Measurements from ENCODE around the gene MCF2L. TPM values are rescaled to one million over a fixed set of nuclear protein-coding genes. Genes with fewer than 3 reads are reported as not detected.

MCF2L gene
- total RNA-seq, 1 experiment from 2014 or later = 22.1 TPM

- H3K27ac Mint-ChIP-seq (ENCODE audit: unreplicated experiment) = no peak overlapping the region
- TF ChIP-seq CTCF (IDR thresholded peaks at IDR 0.05; ENCODE audit: insufficient read depth in 1 of 2, low read depth in 1 of 2, low read length in 1 of 2, severe bottlenecking in 1 of 2, unreplicated experiment in 1 of 2) = no peak
- H3K36me3 Mint-ChIP-seq (ENCODE audit: insufficient read depth, unreplicated experiment) = no peaks in the 10 kb centered on the region
- no peak overlapping the region for H3K4me3 Mint-ChIP-seq (ENCODE audit: unreplicated experiment)
- H3K9me3 Mint-ChIP-seq (ENCODE audit: unreplicated experiment) = no peaks in the 10 kb centered on the region
- H3K9me3 ChIP-seq = no peaks in the 10 kb centered on the region
- H3K27me3 ChIP-seq (replicated peaks; ENCODE audit: control insufficient read depth, insufficient read depth, low read length) = no peaks in the 10 kb centered on the region
- ChIA-PET CTCF (no interaction called here), POLR2A (no interaction called here)
- intact Hi-C loops (cut with micrococcal nuclease; ENCODE audit: unreplicated experiment) = no loop called here
- H3K36me3 ChIP-seq (ENCODE audit: control insufficient read depth, insufficient read depth, low read length) = no peaks in the 10 kb centered on the region; the same call in 1 of the 2 replicates
- no peaks in the 10 kb centered on the region for H3K27me3 Mint-ChIP-seq (ENCODE audit: insufficient read depth, unreplicated experiment)
- H3K4me3 ChIP-seq (ENCODE audit: low read depth, low read length) = no peak overlapping the region
- no peak for DNase-seq
- no TSS peak for BruUV-seq (replicated peaks)
- H3K4me1 ChIP-seq = no peaks in the 10 kb centered on the region
- no peaks in the 10 kb centered on the region for H3K4me1 Mint-ChIP-seq (ENCODE audit: low read depth, unreplicated experiment)
Measured at GRCh38 chr13:113146750-113147149, 177.7 kb downstream of the MCF2L start.

GRCh38 chr13:113147206-113147605 is 178.2 kb downstream of the MCF2L start:
- H3K27ac Mint-ChIP-seq (ENCODE audit: unreplicated experiment) = peak overlapping the region; percentile 4
- no peak for DNase-seq
- intact Hi-C loops (cut with micrococcal nuclease; ENCODE audit: unreplicated experiment) = no loop called here
- H3K4me1 ChIP-seq = no peaks in the 10 kb centered on the region
- no peaks in the 10 kb centered on the region for H3K9me3 ChIP-seq
- H3K4me1 Mint-ChIP-seq (ENCODE audit: low read depth, unreplicated experiment) = peaks cover 2% of the 10 kb centered on the region
- no peak overlapping the region for H3K4me3 Mint-ChIP-seq (ENCODE audit: unreplicated experiment)
- BruUV-seq (replicated peaks) = no TSS peak
- ChIA-PET CTCF (no interaction called here), POLR2A (no interaction called here)
- H3K36me3 Mint-ChIP-seq (ENCODE audit: insufficient read depth, unreplicated experiment) = no peaks in the 10 kb centered on the region
- TF ChIP-seq CTCF (IDR thresholded peaks at IDR 0.05; ENCODE audit: insufficient read depth in 1 of 2, low read depth in 1 of 2, low read length in 1 of 2, severe bottlenecking in 1 of 2, unreplicated experiment in 1 of 2) = no peak
- no peaks in the 10 kb centered on the region for H3K27me3 Mint-ChIP-seq (ENCODE audit: insufficient read depth, unreplicated experiment)
- no peaks in the 10 kb centered on the region for H3K9me3 Mint-ChIP-seq (ENCODE audit: unreplicated experiment)
- no peaks in the 10 kb centered on the region for H3K27me3 ChIP-seq (replicated peaks; ENCODE audit: control insufficient read depth, insufficient read depth, low read length)
- no peaks in the 10 kb centered on the region; the same call in 1 of the 2 replicates for H3K36me3 ChIP-seq (ENCODE audit: control insufficient read depth, insufficient read depth, low read length)
- H3K4me3 ChIP-seq (ENCODE audit: low read depth, low read length) = no peak overlapping the region

GRCh38 chr13:113148407-113148806 is 179.4 kb downstream of the MCF2L start:
- Mint-ChIP-seq H3K4me1 (ENCODE audit: low read depth, unreplicated experiment) (peaks cover 10% of the 10 kb centered on the region), H3K4me3 (ENCODE audit: unreplicated experiment) (no peak overlapping the region), H3K9me3 (ENCODE audit: unreplicated experiment) (no peaks in the 10 kb centered on the region), H3K36me3 (ENCODE audit: insufficient read depth, unreplicated experiment) (no peaks in the 10 kb centered on the region), H3K27ac (ENCODE audit: unreplicated experiment) (no peak overlapping the region), H3K27me3 (ENCODE audit: insufficient read depth, unreplicated experiment) (no peaks in the 10 kb centered on the region)
- no peaks in the 10 kb centered on the region; the same call in 1 of the 2 replicates for H3K36me3 ChIP-seq (ENCODE audit: control insufficient read depth, insufficient read depth, low read length)
- CTCF ChIA-PET = no interaction called here
- POLR2A ChIA-PET = no interaction called here
- no peak for TF ChIP-seq CTCF (IDR thresholded peaks at IDR 0.05; ENCODE audit: insufficient read depth in 1 of 2, low read depth in 1 of 2, low read length in 1 of 2, severe bottlenecking in 1 of 2, unreplicated experiment in 1 of 2)
- H3K9me3 ChIP-seq = no peaks in the 10 kb centered on the region
- BruUV-seq (replicated peaks) = no TSS peak
- no peak overlapping the region for H3K4me3 ChIP-seq (ENCODE audit: low read depth, low read length)
- no peak for DNase-seq
- H3K27me3 ChIP-seq (replicated peaks; ENCODE audit: control insufficient read depth, insufficient read depth, low read length) = no peaks in the 10 kb centered on the region
- H3K4me1 ChIP-seq = peaks cover 7% of the 10 kb centered on the region
- intact Hi-C loops (cut with micrococcal nuclease; ENCODE audit: unreplicated experiment) = no loop called here

Data from Caco-2 (cell line).